Fibroblast of pulmonary artery (primary cell): ENCODE measurements around the gene IKBKE.

Experiments used
- DNase-seq: peaks from one replicate; pipeline ENCODE4 v3.0.0-alpha.2; 2010; ENCODE audit warnings: low read depth
- H3K4me3 ChIP-seq: replicated peaks from 2 replicates; pipeline ENCODE4 v1.5.1; 2011; ENCODE audit warnings: low read depth, mild to moderate bottlenecking, control low read depth, low read length, moderate library complexity
- TF ChIP-seq, protein P1 (sequence below): IDR thresholded peaks from 2 replicates; pipeline ENCODE4 v1.5.1; 2011; ENCODE audit warnings: mild to moderate bottlenecking, control low read depth, low read length, inconsistent platforms; ENCODE audit errors: missing control alignments

Gene IKBKE

DNA sequence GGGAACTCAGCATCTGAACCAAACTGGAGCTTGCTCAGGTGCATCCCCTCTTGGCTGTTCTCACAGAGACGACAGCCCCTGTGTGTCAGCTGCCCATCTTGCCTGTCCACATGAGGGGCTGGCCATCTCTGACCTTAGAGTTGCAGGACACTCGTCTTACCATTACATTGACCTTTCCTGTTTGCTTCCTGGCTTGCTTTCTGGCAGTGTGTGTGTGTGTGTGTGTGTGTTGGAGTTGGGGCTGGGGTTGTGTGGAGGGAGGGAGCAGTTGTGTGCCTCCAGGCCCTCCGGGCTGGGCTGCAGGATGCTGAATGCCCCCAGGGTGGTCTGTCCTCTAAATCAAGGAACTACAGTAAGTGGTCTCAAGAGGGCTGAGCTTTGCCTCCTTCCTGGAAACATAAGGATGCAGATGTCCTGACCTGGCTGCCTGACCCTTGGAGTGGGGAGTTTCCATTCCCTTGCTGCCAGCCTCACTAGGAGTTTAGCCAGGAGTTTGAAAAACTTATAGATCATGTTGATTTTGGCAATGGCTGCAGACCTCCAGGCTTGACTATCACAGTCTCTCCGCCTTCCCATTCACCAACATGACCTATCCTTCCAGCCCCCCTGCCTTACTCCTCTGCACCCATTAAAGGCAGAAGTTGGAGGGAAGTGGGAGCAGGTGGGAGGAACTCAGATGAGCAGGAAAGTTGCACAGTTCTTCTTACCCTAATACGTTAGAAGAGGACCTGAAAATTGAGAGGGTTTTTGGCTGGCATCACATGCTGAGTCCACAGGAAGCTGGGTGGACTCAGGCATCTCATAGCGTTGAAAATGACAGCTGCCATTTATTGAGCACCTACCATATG, 56.0 kb downstream of the IKBKE start:
- no peak for DNase-seq
- H3K4me3 ChIP-seq, result no peak overlapping the region
- TF ChIP-seq, protein P1, sequence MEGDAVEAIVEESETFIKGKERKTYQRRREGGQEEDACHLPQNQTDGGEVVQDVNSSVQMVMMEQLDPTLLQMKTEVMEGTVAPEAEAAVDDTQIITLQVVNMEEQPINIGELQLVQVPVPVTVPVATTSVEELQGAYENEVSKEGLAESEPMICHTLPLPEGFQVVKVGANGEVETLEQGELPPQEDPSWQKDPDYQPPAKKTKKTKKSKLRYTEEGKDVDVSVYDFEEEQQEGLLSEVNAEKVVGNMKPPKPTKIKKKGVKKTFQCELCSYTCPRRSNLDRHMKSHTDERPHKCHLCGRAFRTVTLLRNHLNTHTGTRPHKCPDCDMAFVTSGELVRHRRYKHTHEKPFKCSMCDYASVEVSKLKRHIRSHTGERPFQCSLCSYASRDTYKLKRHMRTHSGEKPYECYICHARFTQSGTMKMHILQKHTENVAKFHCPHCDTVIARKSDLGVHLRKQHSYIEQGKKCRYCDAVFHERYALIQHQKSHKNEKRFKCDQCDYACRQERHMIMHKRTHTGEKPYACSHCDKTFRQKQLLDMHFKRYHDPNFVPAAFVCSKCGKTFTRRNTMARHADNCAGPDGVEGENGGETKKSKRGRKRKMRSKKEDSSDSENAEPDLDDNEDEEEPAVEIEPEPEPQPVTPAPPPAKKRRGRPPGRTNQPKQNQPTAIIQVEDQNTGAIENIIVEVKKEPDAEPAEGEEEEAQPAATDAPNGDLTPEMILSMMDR, result no peak

DNA sequence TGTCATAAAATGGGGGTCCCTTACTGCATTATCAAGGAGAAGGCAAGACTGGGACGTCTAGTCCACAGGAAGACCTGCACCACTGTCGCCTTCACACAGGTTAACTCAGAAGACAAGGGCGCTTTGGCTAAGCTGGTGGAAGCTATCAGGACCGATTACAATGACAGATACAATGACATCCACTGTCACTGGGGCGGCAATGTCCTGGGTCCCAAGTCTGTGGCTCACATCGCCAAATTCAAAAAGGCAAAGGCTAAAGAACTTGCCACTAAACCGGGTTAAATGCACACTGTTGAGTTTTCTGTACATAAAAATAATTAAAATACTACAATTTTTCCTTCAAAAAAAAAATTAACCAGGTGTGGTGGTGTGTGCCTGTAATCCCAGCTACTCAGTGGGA, 59.1 kb downstream of the IKBKE start:
- TF ChIP-seq, protein P1, result no peak
- no peak overlapping the region for H3K4me3 ChIP-seq
- no peak for DNase-seq

DNA sequence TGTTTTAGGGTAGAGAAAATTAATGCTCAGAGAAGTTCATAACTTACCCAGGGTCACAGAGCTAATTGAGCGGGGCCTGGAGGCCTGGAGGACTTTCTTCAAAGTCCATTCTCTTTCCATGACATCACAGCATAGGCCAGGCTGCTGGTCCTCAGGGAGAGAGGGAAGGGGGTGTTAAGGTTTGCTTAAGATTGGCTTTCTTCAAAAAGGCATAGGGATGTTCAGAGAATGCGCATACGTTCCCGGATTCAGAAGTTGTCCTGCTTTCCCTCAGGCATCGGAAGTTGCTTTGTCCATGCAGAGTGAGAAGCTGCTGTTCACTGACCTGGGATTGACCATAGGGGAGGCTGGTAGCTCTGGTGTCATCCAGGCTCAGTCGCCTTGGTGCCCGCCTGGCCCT, 62.1 kb downstream of the IKBKE start:
- TF ChIP-seq, protein P1, result no peak
- DNase-seq, result no peak

DNA sequence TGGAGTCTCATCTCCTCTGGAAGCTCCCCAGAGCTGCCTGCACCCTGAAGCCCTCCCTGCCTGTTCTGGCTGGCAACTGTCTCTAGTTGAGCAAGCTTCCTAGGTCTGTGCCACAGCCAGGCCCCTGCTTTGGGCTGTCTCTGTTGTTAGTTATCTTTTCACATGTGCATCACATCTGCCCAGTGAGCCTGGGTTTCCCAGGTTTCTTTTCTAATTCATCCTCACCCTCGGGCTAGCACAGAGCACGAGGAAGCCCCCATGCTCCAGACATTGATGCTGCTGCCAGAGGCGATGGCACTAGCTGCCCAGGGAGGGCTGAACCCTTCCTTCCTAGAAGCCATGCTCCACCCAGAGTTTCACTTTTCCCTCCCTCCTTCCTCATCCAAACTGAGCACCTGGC, 64.3 kb downstream of the IKBKE start:
- TF ChIP-seq, protein P1, result no peak
- no peak for DNase-seq
- H3K4me3 ChIP-seq, result no peak overlapping the region

More for the DNA sequence above, 62.1 kb downstream of the IKBKE start:
- no peak overlapping the region for H3K4me3 ChIP-seq

DNA sequence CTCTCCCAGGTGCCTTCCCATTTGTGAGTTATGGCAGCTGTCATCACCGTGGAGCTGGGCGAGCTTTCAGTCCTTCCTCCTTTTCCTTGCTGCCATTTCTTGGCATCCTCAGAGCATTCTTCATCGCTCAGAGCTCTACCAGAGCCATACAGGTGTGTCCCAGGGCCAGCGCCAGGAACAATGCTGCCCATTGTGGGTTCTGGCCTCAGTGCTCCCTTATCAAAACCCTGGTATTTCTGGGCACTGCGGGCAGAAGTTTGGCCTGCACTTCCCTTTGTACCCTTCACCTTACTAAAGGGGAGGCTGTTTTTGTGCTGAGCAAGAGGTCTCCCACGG, 65.5 kb downstream of the IKBKE start:
- TF ChIP-seq, protein P1, result no peak
- H3K4me3 ChIP-seq, result no peak overlapping the region
- no peak for DNase-seq

DNA sequence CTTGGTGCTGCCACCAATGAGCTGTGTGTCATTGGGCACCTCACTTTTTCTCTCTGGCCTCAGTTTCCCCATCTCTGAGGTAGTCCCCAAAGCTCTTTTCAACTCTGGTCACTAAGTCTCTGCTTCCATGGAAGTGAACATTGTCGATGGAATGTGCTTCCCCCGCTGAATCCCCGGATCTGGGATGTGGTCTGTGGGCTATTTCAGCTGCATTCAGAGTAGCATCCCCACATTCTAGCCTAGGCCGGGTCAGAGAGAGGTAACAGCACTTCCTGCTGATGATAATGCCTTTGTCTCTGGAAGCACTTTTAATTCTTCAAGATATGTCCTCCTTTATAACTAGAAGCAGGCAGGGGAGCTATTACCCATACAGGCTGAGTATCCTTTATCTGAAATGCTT, 66.9 kb downstream of the IKBKE start:
- TF ChIP-seq, protein P1, result no peak
- no peak overlapping the region for H3K4me3 ChIP-seq
- no peak for DNase-seq

DNA sequence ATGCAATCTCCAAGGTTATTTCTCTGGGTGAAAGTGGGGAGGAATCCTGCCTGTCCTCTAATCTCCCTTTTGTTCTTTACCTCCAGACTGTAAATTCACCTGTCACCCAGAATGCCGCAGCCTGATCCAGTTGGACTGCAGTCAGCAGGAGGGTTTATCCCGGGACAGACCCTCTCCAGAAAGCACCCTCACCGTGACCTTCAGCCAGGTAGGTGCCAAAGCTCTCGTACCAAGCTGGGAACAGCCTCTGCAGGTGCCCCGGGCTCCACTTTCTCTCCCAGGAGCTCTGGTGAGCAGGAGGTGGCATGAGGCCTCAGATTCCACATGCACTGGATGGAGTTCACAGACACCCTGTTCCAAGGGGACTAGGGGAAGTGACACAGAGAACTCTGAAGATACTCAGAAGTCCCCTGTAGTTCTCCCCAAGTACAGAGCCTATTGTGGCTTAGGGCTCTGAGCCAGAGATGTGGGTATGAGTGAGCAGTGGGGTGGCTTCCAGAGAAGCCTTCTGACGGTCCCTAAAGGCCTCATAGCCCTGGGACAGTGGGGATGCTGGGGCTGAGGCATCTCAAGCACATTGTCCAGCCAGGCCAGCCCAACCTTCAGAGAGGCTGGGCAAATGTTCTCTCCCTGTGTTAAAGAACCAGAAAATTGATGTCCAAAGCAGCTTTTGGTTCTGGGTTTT, 68.0 kb downstream of the IKBKE start:
- TF ChIP-seq, protein P1, result no peak

More for the DNA sequence above, 68.0 kb downstream of the IKBKE start:
- no peak overlapping the region for H3K4me3 ChIP-seq
- no peak for DNase-seq
